ENCODE measurements around the gene KCNK3. TPM values are rescaled to one million over a fixed set of nuclear protein-coding genes. Genes with fewer than 3 reads are reported as not detected.
"Not testable (repeated sequence)": the region's sequence is repeated elsewhere in the genome, so short reads cannot be mapped to it uniquely, and the experiment has no call there.

The KCNK3 gene
- total RNA-seq, 3 donors from 2014 or later (not counting 1 experiment from before 2014, with no cell fraction given) = not detected

GRCh38 chr2:26658691-26659346, 33.7 kb upstream of the KCNK3 start:
- peaks cover 7% of the 10 kb centered on the region for H3K36me3 Mint-ChIP-seq
- peaks cover under 1 to 8% of the 10 kb centered on the region in 2 donors for H3K27me3 Mint-ChIP-seq (ENCODE audit: low read depth in 2 of 2)
- no peak overlapping the region for H3K4me3 Mint-ChIP-seq
- Histone ChIP-seq H3K36me3 (ENCODE audit: control insufficient read depth, insufficient read depth, low read length) (no peaks in the 10 kb centered on the region), H3K27me3 (ENCODE audit: control insufficient read depth, insufficient read depth, low read length) (no peaks in the 10 kb centered on the region), H3K27ac (ENCODE audit: low read length) (no peak overlapping the region), H3K4me3 (ENCODE audit: low read length) (no peak overlapping the region), H3K4me1 (ENCODE audit: control insufficient read depth, insufficient read depth, low read length) (no peaks in the 10 kb centered on the region), H3K9me3 (ENCODE audit: control insufficient read depth, insufficient read depth, low read length) (peaks cover 4% of the 10 kb centered on the region)
- H3K9me3 Mint-ChIP-seq = peaks cover 6 to 12% of the 10 kb centered on the region in 2 donors
- intact Hi-C loops (cut with micrococcal nuclease) = no loop called here
- H3K4me1 Mint-ChIP-seq = no peaks in the 10 kb centered on the region
- ATAC-seq = no peak
- no peak overlapping the region for H3K27ac Mint-ChIP-seq
- DNase-seq = no peak
- WGBS (ENCODE audit: insufficient coverage) = 81% methylated on average over 6 of the region's 6 CpGs
- no peak for TF ChIP-seq CTCF (IDR thresholded peaks at IDR 0.05)

- DNase-seq (no peak), ATAC-seq (no peak)
- Mint-ChIP-seq H3K4me1 (no peaks in the 10 kb centered on the region), H3K27me3 (ENCODE audit: low read depth in 2 of 2) (peaks cover 8 to 9% of the 10 kb centered on the region in 2 donors), H3K27ac (no peak overlapping the region), H3K4me3 (no peak overlapping the region), H3K36me3 (peaks cover 7% of the 10 kb centered on the region), H3K9me3 (peaks cover 6 to 12% of the 10 kb centered on the region in 2 donors)
- Histone ChIP-seq H3K4me1 (ENCODE audit: control insufficient read depth, insufficient read depth, low read length) (no peaks in the 10 kb centered on the region), H3K9me3 (ENCODE audit: control insufficient read depth, insufficient read depth, low read length) (peaks cover 4% of the 10 kb centered on the region), H3K27ac (ENCODE audit: low read length) (no peak overlapping the region), H3K36me3 (ENCODE audit: control insufficient read depth, insufficient read depth, low read length) (no peaks in the 10 kb centered on the region), H3K27me3 (ENCODE audit: control insufficient read depth, insufficient read depth, low read length) (peaks cover under 1% of the 10 kb centered on the region), H3K4me3 (ENCODE audit: low read length) (no peak overlapping the region)
- intact Hi-C loops (cut with micrococcal nuclease) = no loop called here
- 85% methylated on average over 1 of the region's 1 CpG for WGBS (ENCODE audit: insufficient coverage)
- no peak for TF ChIP-seq CTCF (IDR thresholded peaks at IDR 0.05)
Measured at GRCh38 chr2:26660363-26660962, 32.1 kb upstream of the KCNK3 start.

GRCh38 chr2:26665296-26665695, 27.2 kb upstream of the KCNK3 start:
- 95% methylated on average over 10 of the region's 21 CpGs for WGBS (ENCODE audit: insufficient coverage)
- H3K4me3 Mint-ChIP-seq; H3K27ac Mint-ChIP-seq; ATAC-seq; H3K4me3 ChIP-seq (ENCODE audit: low read length); H3K9me3 Mint-ChIP-seq; DNase-seq; H3K4me1 ChIP-seq (ENCODE audit: control insufficient read depth, insufficient read depth, low read length); H3K36me3 ChIP-seq (ENCODE audit: control insufficient read depth, insufficient read depth, low read length); H3K9me3 ChIP-seq (ENCODE audit: control insufficient read depth, insufficient read depth, low read length); H3K27me3 ChIP-seq (ENCODE audit: control insufficient read depth, insufficient read depth, low read length); intact Hi-C loops (cut with micrococcal nuclease); H3K27ac ChIP-seq (ENCODE audit: low read length); H3K36me3 Mint-ChIP-seq: not testable (repeated sequence)
- Mint-ChIP-seq H3K27me3 (ENCODE audit: low read depth in 2 of 2) (peaks cover 26 to 51% of the 10 kb centered on the region in 2 donors), H3K4me1 (peaks cover 10 to 14% of the 10 kb centered on the region in 2 donors)

- DNase-seq = no peak
- no peaks in the 10 kb centered on the region for H3K36me3 ChIP-seq (ENCODE audit: control insufficient read depth, insufficient read depth, low read length)
- peaks cover 10 to 14% of the 10 kb centered on the region in 2 donors for H3K4me1 Mint-ChIP-seq
- H3K9me3 Mint-ChIP-seq = no peaks in the 10 kb centered on the region
- H3K9me3 ChIP-seq (ENCODE audit: control insufficient read depth, insufficient read depth, low read length) = no peaks in the 10 kb centered on the region
- H3K4me3 ChIP-seq (ENCODE audit: low read length) = no peak overlapping the region
- no peaks in the 10 kb centered on the region for H3K36me3 Mint-ChIP-seq
- H3K27me3 Mint-ChIP-seq (ENCODE audit: low read depth in 2 of 2) = peaks cover 29 to 51% of the 10 kb centered on the region in 2 donors
- H3K27me3 ChIP-seq (ENCODE audit: control insufficient read depth, insufficient read depth, low read length) = peaks cover 13% of the 10 kb centered on the region
- H3K4me1 ChIP-seq (ENCODE audit: control insufficient read depth, insufficient read depth, low read length) = peaks cover 7% of the 10 kb centered on the region
- no peak overlapping the region for H3K27ac ChIP-seq (ENCODE audit: low read length)
- H3K4me3 Mint-ChIP-seq = no peak overlapping the region
- no peak overlapping the region for H3K27ac Mint-ChIP-seq
- ATAC-seq = no peak
- intact Hi-C loops (cut with micrococcal nuclease) = no loop called here
- WGBS (ENCODE audit: insufficient coverage) = 94% methylated on average over 1 of the region's 2 CpGs
- no peak for TF ChIP-seq CTCF (IDR thresholded peaks at IDR 0.05)
Measured at GRCh38 chr2:26666671-26667070, 25.9 kb upstream of the KCNK3 start.
